Panc1 (cell line): Measurements from ENCODE around the gene SPOCK1.

Experiments
- CTCF ChIP-seq: fragments of 450-650 bp; IDR thresholded peaks from 2 replicates; pipeline ENCODE4 v1.5.1; 2017; ENCODE audit warnings: mild to moderate bottlenecking
- POLR2AphosphoS5 ChIP-seq: IDR thresholded peaks from 2 replicates; pipeline ENCODE4 v1.6.1; 2012; ENCODE audit warnings: mild to moderate bottlenecking, low read depth, low read length, moderate library complexity
- REST ChIP-seq, 2 experiments: IDR thresholded peaks; 2 replicates each; pipeline ENCODE4 v1.6.1; 2011 to 2012; ENCODE audit warnings: low read depth in 2 of 2, control low read depth in 1 of 2, low read length in 1 of 2, mild to moderate bottlenecking in 1 of 2, moderate library complexity in 1 of 2; ENCODE audit not compliant: insufficient read depth in 1 of 2

- TF ChIP-seq CTCF, result no peak
- no peak for TF ChIP-seq POLR2AphosphoS5
- TF ChIP-seq REST (IDR thresholded peaks at IDR 0.05; ENCODE audit: insufficient read depth in 1 of 2, low read depth in 2 of 2, low read length in 1 of 2), result no peak
Measured at GRCh38 chr5:137134920-137135532, 364.1 kb downstream of the SPOCK1 start.
